NCI-H146 treated with DMSO at 0.1 percent for 48 hours (cell line): Measurements from ENCODE around the gene CRELD2.

Source experiments
- DNase-seq: peaks from one replicate; lab custom pipeline; 2025; ENCODE audit not compliant: unreplicated experiment; lab: John Stamatoyannopoulos, UW

The CRELD2 gene

GRCh38 chr22:49911881-49912625 is 6.4 kb upstream of the CRELD2 start:
- no peak for DNase-seq

- no peak for DNase-seq
These were observed 5.4 kb upstream of the CRELD2 start for GRCh38 chr22:49913026-49913425.

GRCh38 chr22:49913446-49913845 is 5.0 kb upstream of the CRELD2 start:
- DNase-seq, result no peak

- no peak for DNase-seq
These were observed 4.2 kb upstream of the CRELD2 start for GRCh38 chr22:49914256-49914655.

- DNase-seq, result no peak
These were observed 2.8 kb upstream of the CRELD2 start for GRCh38 chr22:49915610-49916009.

GRCh38 chr22:49916831-49917230 is 1.6 kb upstream of the CRELD2 start:
- no peak for DNase-seq

- no peak for DNase-seq
These were observed 762 bp downstream of the CRELD2 start for GRCh38 chr22:49918911-49919881.

- DNase-seq, result no peak
These were observed 2.4 kb downstream of the CRELD2 start for GRCh38 chr22:49920859-49921258.

- DNase-seq, result no peak
These were observed 3.3 kb downstream of the CRELD2 start for GRCh38 chr22:49921508-49922278.

GRCh38 chr22:49922484-49922883 is 4.0 kb downstream of the CRELD2 start:
- no peak for DNase-seq

GRCh38 chr22:49922926-49923325 is 4.5 kb downstream of the CRELD2 start:
- DNase-seq, result no peak

GRCh38 chr22:49923445-49923844 is 5.0 kb downstream of the CRELD2 start:
- no peak for DNase-seq

GRCh38 chr22:49924113-49924833 is 5.8 kb downstream of the CRELD2 start:
- no peak for DNase-seq

GRCh38 chr22:49925525-49926128 is 7.2 kb downstream of the CRELD2 start:
- no peak for DNase-seq

- no peak for DNase-seq
These were observed 8.5 kb downstream of the CRELD2 start for GRCh38 chr22:49926916-49927315.

- no peak for DNase-seq
These were observed 9.2 kb downstream of the CRELD2 start for GRCh38 chr22:49927483-49928184.

GRCh38 chr22:49928185-49928495 is 9.7 kb downstream of the CRELD2 start:
- no peak for DNase-seq

GRCh38 chr22:49928555-49929210 is 10.2 kb downstream of the CRELD2 start:
- DNase-seq, result no peak
